GM19467 (cell line): ENCODE results near the gene NHERF2.
A peak's percentile ranks its signal among the peaks of the same experiment; 100 is the strongest.
"Not testable (repeated sequence)": the region's sequence is repeated elsewhere in the genome, so short reads cannot be mapped to it uniquely, and the experiment has no call there.

Source experiments
- ATAC-seq: cut with Tn5 transposase; IDR thresholded peaks from one replicate; pipeline ENCODE4 v1.9.1; 2021; ENCODE audit warnings: mild to moderate bottlenecking, moderate library complexity; ENCODE audit not compliant: unreplicated experiment

NHERF2 gene

DNA sequence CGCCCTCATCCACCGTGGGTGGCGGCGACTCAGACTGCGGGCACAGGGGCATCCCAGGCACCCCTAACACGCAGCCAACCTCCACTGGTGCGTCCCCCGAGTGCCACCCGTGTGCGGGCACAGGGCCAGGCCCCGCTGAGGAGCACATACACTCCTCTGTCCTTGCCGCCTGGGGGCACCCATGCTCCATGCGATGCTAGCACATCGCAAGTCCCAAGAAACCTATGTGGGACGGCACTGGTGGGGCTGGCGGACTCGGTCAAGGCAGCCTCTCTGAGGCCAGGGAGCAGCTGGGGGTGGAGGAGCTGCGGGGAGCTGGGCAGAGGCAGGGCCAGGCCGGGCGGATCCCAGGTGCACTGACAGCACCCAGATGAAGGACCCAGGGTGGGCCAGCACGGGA is 21.1 kb upstream of the NHERF2 start:
- no peak for ATAC-seq

DNA sequence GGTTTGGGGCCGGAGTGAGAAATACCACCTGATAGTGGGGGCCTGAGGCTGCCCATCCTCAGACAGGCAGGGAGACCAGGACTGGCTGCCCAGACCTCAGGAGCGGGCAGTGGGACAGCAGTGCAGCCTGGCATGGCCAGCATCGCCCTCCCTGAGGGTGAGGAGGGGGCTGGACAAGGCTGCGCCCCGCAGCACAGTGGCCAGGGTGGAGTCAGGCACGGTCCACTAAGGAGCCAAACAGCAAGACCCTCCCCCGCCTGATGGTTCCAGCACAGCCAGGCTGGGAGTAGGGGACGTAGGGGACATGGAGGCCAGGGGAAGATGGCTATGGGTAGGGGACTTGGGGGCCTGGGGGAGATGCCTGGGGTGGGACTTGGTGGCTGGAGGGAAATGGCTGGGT is 20.4 kb upstream of the NHERF2 start:
- no peak for ATAC-seq

DNA sequence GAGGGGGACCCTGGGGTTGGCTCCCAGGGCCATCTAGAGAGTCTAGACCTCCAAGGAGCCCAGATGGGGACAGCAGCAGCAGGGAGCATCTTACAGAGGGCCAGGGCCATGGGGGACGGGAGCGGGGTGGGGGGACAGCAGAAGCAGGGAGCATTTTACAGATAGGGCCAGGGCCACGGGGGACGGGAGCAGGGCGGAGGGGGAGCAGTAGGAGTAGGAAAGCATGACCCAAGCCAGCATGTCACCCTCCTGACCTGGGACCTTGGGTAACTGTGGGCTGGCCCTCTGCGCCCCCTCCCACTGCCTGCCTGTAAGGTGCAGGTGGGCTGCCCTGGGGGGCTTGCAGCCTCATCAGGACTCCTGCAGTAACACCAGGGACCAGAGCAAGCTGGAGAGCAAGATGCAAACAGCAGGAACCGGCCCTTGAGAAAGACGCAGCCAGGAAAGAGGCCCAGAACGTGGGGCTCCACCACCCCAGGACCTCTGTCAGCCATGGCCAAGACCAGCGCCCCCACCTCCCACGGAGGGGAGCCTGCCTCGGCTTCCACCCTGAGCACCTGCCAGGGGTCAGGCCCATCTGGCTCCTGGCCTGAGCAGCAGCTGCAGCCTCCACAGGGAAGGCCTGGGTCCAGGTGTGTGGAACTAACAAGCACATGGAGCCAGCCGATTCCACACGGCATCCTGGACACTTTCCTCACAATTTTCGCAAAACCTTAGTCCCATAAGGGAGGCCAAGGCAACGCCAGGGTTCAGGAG is 19.4 kb upstream of the NHERF2 start:
- ATAC-seq: no peak

DNA sequence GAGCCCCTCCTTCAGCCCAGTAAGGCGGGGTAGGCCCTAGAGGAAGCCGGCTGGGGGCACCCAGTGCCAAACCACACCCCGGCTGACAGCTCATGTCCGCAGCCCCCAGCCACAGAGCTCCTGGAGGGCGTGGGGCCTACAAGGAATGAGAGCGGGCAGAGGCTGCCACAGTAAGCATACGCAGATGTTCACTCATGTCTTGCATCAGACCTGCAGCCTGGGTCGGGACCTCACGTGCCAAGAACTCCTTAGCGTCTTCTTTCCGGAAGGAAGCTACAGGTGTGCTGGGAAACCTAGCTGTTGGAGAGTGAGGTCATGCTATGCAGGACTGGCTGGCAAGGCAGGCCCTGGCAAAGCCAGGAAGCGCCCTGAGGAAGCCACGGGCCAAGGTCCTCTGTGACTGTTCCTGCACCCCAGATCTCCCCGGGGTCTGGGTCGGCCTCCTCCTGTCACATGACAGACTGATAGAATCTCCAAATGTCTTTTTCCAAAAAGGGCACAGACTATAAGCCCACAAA is 18.6 kb upstream of the NHERF2 start:
- no peak for ATAC-seq

DNA sequence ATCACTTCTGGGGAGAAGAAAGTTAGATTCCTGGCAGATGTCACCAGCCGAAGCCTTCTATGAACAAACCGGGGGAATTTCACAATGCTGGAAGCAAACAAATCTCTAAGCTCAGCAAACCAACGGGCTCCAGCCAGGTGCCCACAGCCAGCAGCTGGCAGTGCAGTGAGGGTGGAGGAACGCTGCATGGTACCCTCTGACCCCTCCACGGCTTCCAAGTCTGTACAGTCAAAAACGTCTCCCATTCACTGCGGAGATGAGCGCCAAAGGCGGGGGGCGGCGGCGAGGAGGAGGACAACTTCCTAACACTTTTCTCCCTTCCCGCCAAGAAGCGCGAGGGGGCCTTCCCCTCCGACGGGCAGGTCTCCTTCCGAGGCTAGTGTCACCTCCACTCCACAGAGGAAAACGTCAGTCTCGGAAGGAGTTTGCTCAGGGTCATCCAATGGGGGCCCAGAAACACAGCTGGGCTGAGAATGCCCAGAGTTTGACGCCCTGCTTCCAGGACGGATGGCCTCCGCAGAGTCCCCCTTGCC is 18.0 kb upstream of the NHERF2 start:
- ATAC-seq: no peak

DNA sequence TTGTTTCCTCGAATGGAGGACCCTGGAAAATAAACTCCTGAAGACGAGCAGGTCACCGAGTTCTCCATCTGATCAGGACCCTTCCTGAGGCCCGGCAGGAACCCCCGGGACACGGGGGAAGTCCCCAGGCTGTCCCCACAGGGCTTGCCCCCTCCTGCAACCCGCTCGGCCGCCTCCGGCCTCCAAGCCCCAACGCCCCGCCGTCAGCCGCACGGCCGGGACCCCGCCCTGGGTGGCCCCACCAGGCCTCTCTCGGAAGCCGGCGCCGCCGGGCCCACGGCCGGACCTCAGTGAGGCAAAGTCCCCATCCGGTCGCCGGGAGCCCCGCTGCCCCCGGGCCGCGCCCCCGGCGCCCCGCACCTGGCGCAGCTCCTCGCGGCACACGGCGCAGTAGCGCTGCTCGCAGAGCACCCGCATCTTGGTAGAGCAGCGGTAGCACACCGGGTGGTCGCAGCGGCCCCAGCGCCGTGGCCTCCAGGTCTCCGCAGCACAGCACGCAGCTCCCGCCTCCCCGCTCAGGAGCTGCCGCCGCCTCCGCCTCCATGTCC is 17.5 kb upstream of the NHERF2 start:
- peak; percentile 36 for ATAC-seq

DNA sequence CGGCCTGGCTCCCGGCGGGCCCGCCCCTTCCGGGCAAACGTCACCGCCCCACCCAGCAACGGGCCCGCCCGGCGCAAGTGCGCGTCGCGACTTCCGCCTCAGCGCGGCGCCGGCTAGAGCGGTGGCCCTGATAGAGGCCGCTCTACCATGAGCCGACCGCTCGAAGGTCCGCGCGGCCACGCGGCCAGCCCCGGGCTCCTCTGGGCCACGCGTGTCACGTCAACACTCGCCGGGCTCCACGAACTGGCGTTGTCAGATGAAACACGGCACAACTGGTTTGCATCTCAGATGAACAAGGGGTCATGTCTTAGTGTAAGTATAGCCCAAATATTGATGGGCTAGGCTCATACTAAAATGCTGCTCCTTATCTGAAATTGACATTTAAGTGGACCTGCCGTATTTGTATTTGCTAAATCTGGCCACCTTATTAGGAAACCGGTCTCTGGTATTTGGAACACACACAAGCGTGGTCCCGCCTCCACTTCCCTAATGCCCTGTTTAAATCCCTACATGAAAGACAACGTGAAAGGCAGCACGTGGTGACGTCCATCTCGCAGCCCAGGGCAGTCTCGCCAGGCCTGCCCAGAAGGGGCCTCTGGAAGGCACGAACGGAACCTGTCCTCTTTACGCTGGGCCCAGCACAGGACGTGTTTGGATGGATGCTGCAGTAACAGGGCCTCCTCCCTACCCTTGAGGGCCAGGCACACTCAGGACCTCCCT is 16.8 kb upstream of the NHERF2 start, which contains the start of gene ZNF598:
Gene ZNF598 (minus strand): TSS at position 31 of the 720 bp plus-strand sequence.
- peak; percentile 78 for ATAC-seq

DNA sequence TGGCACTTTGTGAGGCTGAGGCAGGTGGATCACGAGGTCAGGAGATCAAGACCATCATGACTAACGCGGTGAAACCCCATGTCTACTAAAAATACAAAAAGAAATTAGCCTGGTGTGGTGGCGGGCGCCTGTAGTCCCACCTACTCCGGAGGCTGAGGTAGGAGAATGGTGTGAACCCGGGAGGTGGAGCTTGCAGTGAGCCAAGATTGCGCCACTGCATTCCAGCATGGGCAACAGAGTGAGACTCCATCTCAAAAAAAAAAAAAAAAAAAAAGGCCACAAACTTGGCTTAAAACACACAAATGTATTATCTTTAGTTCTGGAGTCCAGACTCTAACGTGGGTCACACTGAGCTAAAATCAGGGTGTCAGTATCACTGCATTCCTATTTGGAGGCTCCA is 15.0 kb upstream of the NHERF2 start:
- not testable (repeated sequence) for ATAC-seq

DNA sequence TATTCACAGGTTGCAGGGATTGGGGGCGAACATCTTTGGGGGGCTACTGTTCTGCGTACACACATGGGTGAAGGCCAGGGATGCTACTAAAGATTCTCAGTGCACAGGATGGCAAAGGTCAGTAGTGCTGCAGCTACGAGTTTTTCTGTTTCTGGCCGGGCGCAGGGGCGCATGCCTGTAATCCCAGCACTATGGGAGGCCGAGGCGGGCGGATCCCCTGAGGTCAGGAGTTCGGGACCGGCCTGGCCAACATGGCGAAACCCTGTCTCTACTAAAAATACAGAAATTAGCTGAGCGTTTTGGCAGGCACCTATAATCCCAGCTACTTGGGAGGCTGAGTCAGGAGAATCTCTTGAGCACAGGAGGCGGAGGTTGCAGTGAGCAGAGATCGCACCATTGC is 13.2 kb upstream of the NHERF2 start:
- no peak for ATAC-seq

DNA sequence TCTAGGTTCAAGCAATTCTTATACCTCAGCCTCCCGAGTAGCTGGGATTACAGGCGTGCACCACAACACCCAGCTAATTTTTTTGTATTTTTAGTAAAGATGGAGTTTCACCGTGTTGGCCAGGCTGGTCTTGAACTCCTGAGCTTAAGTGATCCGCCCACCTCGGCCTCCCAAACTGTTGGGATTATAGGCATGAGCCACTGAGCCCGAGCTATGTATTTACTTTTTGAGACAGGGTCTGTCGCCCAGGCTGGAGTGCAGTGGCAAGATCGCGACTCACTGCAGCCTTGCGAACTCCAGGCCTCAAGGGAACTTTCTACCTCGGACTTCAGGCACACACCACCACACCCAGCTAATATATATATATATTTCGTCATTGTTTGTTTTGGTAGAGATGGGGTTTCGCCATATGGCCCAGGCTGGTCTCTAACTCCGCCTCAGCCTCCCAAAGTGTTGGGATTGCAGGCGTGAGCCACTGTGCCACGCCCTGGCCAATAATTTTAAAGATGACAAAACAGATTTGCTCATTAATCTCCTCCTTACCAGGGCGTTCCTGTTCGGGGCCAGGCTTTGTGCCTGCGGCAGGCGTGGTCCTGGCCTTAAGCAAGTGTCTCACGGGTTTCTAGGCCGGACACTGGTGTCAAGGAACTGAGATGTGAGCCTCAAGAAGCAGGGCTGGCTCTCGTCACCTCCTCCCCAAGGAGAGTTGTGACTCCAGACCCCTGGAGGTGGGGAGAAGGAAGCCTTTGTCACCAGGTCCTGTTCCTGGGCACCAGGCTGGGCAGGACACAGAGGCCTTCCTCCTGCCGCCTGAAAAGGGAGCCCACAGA is 11.4 kb upstream of the NHERF2 start:
- no peak for ATAC-seq

DNA sequence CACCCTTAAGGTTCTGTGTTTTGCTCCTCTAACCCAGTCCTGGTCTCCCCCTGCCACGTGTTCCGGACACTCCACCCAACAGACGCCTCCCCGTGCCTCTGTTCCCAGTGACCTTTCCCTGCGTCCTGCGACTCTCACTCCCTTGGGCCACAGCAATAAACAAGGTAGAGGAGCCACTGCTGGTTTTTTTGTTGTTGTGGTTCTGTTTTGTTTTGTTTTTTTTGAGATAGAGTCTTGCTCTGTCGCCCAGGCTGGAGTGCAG is 10.8 kb upstream of the NHERF2 start:
- ATAC-seq: no peak

DNA sequence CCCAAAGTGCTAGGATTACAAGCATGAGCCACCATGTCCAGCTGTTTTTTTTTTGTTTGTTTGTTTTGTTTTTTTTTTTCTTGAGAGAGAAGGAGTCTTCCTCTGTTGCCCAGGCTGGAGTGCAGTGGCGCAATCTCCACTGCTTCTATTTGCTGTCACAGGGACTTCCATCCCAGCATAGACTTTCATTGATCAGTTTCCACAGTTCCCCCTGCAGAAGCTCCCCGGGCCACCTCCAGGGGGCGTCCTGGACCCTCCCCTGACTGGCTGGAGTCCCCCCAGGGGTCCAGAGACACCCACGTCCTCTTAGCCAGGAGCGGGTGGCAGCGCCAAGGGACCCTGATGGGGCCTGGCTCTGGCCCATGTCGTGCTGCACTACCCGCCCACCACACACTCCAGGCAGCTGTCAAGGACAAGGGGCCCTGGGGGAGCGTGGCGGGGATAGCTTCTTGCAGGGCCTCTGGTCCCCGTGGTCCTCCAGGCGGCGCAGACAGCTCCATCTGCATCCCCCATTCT is 10.2 kb upstream of the NHERF2 start:
- ATAC-seq: no peak

DNA sequence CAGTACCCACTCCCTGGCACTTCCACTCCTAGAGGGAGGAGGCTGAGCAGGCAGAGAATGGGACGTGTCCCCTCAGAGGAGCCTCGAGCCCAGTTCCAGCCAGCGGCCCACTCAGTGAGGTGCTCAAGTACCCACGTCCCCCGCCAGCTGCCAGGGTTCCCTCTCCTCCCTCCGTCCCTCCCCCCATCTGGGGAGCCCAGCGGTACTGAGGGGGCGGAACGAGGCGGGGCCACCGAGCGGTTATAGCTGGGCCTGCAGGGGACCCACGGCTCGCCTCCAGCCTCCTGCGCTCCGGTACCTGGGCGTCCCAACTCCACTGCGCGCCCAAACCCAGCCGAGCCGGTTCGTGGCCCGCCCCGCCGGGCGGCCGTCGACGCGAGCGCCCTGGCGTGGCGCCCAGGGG is 7.2 kb upstream of the NHERF2 start, which contains the start of gene NPW:
Gene NPW (plus strand): TSS at position 268 of the 403 bp plus-strand sequence.
- ATAC-seq: no peak

DNA sequence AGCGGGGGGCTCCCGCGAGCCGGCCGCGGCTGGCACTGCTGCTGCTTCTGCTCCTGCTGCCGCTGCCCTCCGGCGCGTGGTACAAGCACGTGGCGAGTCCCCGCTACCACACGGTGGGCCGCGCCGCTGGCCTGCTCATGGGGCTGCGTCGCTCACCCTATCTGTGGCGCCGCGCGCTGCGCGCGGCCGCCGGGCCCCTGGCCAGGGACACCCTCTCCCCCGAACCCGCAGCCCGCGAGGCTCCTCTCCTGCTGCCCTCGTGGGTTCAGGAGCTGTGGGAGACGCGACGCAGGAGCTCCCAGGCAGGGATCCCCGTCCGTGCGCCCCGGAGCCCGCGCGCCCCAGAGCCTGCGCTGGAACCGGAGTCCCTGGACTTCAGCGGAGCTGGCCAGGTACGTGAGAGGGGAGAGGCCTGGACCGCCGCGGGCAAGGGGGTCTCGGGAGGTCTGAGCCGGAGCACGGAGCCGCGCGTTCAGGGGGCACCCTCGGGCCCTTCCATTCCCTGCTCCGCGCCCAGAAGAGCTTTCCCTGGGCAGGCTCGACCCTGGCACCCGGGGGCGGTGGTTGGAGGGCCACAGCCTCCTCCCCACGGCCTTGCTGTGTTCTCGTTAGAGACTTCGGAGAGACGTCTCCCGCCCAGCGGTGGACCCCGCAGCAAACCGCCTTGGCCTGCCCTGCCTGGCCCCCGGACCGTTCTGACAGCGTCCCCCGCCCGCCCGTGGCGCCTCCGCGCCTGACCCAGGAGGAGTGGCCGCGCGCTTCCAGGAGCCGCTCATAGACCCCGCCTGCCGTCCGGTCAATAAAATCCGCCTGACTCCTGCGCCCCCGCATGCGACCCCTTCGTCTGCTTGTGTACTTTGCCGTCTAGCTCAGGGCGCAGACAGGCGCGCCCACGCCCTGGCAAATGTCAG is 6.5 kb upstream of the NHERF2 start:
- ATAC-seq: no peak

DNA sequence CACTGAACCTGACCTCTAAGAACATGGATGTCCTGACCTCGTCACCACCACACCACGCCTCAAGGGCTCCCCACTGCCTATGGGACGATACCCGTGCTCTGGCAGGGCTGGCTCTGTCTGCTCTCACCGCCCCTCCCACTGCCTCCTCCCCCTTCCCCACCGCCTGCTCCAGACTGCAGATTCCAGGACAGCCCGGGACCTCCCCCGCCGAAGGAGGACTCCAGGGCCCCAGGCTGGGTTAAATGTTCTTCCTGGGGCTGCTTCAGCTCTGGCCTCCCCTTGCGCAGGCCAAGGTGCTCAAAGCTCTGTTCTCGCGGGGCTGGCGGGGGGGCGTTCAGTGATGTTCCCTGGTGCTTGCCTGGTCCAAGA is 4.0 kb upstream of the NHERF2 start:
- no peak for ATAC-seq

DNA sequence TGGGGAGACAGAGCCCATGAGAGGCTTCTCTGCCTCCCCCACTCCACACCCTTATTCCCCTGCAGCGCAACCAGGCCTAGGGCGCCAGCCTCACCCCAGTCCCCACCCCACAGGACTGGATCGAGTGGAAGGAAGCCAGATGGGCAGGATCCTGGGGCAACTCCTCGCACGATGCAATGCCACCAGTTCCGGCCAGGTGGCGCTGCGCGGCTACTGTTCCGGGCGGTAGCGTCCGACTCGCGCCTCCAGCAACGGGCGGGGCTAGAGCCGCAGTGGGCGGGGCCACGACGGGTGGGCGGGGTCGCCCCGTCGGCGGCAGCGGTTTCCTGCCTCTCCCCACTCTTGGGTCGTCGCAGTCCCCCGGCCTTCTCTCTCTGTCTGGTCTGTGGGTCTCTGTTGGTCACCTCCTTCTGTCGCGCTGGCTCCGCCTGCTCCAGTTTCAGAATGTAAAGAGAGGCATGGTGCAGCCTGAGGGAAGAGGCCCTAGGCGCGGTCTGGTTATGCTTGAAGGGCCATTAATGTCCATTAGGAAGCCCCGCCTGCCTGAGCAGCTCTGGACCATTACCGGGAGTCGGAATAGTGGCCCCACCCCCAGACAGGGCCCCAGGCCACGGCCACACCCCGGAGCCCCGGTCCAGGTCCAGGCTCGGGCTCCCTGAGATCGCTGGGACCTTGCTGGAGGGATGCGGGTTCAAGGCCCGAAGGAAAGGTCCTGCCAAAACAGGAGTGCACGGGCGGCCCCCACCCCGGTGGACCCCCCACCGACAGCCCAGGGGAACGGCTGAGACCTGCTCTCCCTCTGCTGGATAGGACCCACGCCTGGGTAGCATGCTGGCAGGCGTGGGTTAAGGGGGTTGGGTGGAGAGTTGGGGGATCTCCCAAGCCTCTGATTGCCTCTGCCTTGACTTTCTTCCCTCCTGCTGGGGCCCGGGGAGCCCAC is 3.3 kb upstream of the NHERF2 start:
- peak; percentile 72 for ATAC-seq

DNA sequence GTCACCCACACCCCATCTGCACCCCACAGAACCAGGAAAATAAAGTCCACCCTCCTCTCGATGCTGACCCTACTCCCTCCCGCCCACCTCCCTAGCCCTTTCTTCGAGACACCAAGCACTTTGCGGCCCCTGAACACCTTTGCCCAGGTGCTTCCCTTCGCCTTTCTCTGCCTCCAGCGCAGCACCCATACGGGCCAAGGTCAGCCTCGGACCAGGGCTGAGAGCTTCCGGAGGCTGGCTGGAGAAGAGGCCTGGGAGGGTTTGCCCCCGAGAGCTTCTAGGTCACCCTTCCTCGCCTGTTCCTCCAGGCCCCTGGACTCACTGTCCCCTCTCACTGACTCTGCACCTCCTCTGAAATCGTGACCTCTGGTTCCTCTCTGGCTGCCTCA is 2.7 kb upstream of the NHERF2 start:
- no peak for ATAC-seq

DNA sequence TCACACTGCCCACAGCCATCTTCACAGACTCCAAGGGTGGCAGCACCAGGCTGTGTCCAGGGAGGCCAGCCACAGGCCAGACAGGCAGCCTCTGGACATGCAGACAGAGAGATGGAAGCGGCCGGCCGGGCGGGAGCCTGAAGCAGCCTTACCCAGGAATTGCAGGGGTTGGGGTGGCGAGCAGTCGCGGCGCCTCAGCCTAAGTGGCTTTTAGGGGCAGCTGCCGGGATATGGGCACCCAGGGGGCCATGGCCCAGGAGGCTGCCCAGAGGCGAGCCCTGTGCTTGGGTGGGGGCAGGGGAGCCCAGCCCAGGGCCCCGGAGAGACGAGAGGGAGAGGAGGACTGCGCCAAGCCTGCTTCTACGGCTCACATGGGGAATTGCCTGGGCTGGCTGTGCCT is 1.5 kb upstream of the NHERF2 start:
- ATAC-seq: no peak
